GM23248 (cell line): ENCODE results near the gene CREB3L2.

ENCODE experiments used
- EZH2 ChIP-seq: fragments of 200-600 bp; sonication (generic); IDR thresholded peaks from 2 replicates; pipeline ENCODE4 v1.6.1; 2018; ENCODE audit warnings: antibody characterized with exemption, mild to moderate bottlenecking; ENCODE audit not compliant: insufficient read depth, poor library complexity, severe bottlenecking
- EZH2phosphoT487 ChIP-seq: fragments of 200-600 bp; sonication (generic); IDR thresholded peaks from 2 replicates; pipeline ENCODE4 v1.6.1; 2018; ENCODE audit warnings: antibody characterized with exemption, moderate library complexity, mild to moderate bottlenecking, low read depth; ENCODE audit not compliant: insufficient read depth

- TF ChIP-seq EZH2phosphoT487 (no peak), EZH2 (no peak)
Measured at GRCh38 chr7:137951700-137952425, 50.0 kb downstream of the CREB3L2 start.
